ENCODE measurements around the gene RSU1. TPM values are rescaled to one million over a fixed set of nuclear protein-coding genes. Genes with fewer than 3 reads are reported as not detected.

The RSU1 gene
- total and polyA plus RNA-seq, 2 of the 13 experiments (the other 11 are each of a cell fraction or from before 2014, with no cell fraction given) = 32.3 to 35.1 TPM

DNA sequence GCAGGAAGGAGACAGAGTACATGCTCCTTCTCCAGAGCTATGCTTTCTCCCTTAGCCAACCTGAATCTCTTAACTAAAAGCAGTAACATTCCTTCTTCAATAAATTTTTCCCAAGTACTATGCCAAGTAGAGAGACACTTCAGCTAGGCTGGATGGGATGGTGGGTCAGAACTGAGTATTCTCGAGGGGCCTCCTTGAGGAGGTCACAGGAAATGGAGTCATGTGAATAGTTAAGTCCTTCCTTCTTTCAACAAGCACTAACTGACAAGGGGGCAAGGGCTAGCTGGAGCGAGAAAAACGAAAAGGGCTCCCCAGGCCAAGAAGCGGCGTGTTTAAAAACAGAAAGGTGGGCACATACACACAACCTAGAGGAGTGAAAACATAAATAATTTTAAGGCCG lies 5.5 kb downstream of the RSU1 start:
- FAIRE-seq (no peak), DNase-seq (ENCODE audit: low spot score) (no peak), ATAC-seq (no peak)
- no TSS peak for BruUV-seq (replicated peaks)
- no peaks in the 10 kb centered on the region for H3K36me3 ChIP-seq (replicated peaks in 1 of 2; ENCODE audit: control insufficient read depth in 1 of 2, insufficient read depth in 2 of 2, low read length in 2 of 2)
- H4K20me1 ChIP-seq (ENCODE audit: insufficient read depth, low read length) = no peaks in the 10 kb centered on the region
- H3K9ac ChIP-seq (ENCODE audit: insufficient read depth, low read depth, low read length) = no peak overlapping the region
- no peaks in the 10 kb centered on the region for H3K9me3 ChIP-seq (ENCODE audit: low read length)
- H3K4me1 ChIP-seq (ENCODE audit: insufficient read depth, low read length) = peaks cover 18% of the 10 kb centered on the region
- peaks cover 10% of the 10 kb centered on the region for H3K79me2 ChIP-seq (ENCODE audit: insufficient read depth, low read length)
- CTCF ChIA-PET (ENCODE audit: low intra/inter-chr PET ratio, low total read pairs) = no interaction called here
- WGBS (ENCODE audit: low lambda C conversion rate) = 96% methylated on average over 6 of the region's 6 CpGs
- intact Hi-C loops (cut with micrococcal nuclease; ENCODE audit: unreplicated experiment) = loop anchor here (10.0 kb wide), 1 partner anchor 937 kb away; no protein-coding TSS in a partner anchor
- H3K4me3 ChIP-seq (replicated peaks in 1 of 3; ENCODE audit: insufficient read depth in 1 of 3, low read depth in 2 of 3, low read length in 3 of 3) = no peak overlapping the region
- no peaks in the 10 kb centered on the region for H3K27me3 ChIP-seq (ENCODE audit: control insufficient read depth in 1 of 2, insufficient read depth in 2 of 2, low read length in 2 of 2)
- no peak overlapping the region for H3K4me2 ChIP-seq (ENCODE audit: low read depth, low read length)
- TF ChIP-seq ZNF670 (CRISPR knock-in tag; IDR thresholded peaks at IDR 0.05; ENCODE audit: borderline replicate concordance) (no peak), AGO1 (IDR thresholded peaks at IDR 0.05; ENCODE audit: low read depth, low read length, poor library complexity, severe bottlenecking) (no peak)
- TF ChIP-seq, protein P1, sequence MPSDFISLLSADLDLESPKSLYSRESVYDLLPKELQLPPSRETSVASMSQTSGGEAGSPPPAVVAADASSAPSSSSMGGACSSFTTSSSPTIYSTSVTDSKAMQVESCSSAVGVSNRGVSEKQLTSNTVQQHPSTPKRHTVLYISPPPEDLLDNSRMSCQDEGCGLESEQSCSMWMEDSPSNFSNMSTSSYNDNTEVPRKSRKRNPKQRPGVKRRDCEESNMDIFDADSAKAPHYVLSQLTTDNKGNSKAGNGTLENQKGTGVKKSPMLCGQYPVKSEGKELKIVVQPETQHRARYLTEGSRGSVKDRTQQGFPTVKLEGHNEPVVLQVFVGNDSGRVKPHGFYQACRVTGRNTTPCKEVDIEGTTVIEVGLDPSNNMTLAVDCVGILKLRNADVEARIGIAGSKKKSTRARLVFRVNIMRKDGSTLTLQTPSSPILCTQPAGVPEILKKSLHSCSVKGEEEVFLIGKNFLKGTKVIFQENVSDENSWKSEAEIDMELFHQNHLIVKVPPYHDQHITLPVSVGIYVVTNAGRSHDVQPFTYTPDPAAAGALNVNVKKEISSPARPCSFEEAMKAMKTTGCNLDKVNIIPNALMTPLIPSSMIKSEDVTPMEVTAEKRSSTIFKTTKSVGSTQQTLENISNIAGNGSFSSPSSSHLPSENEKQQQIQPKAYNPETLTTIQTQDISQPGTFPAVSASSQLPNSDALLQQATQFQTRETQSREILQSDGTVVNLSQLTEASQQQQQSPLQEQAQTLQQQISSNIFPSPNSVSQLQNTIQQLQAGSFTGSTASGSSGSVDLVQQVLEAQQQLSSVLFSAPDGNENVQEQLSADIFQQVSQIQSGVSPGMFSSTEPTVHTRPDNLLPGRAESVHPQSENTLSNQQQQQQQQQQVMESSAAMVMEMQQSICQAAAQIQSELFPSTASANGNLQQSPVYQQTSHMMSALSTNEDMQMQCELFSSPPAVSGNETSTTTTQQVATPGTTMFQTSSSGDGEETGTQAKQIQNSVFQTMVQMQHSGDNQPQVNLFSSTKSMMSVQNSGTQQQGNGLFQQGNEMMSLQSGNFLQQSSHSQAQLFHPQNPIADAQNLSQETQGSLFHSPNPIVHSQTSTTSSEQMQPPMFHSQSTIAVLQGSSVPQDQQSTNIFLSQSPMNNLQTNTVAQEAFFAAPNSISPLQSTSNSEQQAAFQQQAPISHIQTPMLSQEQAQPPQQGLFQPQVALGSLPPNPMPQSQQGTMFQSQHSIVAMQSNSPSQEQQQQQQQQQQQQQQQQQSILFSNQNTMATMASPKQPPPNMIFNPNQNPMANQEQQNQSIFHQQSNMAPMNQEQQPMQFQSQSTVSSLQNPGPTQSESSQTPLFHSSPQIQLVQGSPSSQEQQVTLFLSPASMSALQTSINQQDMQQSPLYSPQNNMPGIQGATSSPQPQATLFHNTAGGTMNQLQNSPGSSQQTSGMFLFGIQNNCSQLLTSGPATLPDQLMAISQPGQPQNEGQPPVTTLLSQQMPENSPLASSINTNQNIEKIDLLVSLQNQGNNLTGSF (CRISPR knock-in tag; IDR thresholded peaks at IDR 0.05) = no peak
- POLR2A ChIA-PET = no interaction called here
- H3K27ac ChIP-seq (ENCODE audit: extremely low read length, insufficient read depth, low read length) = no peak overlapping the region
- H2AFZ ChIP-seq (ENCODE audit: low read length) = no peak overlapping the region
- in situ Hi-C loops (cut with HindIII; ENCODE audit: extremely low pct_ligation_motif_present, low pct_unique_long_range_greater_than_20kb) = no loop called here

Data from HepG2 (cell line).